ENCODE measurements around the gene KCNIP1. TPM values are rescaled to one million over a fixed set of nuclear protein-coding genes. Genes with fewer than 3 reads are reported as not detected.

Gene KCNIP1
- total and polyA plus RNA-seq, 9 of the 15 experiments (the other 6 are each of a cell fraction or from before 2014, with no cell fraction given) = not detected

DNA sequence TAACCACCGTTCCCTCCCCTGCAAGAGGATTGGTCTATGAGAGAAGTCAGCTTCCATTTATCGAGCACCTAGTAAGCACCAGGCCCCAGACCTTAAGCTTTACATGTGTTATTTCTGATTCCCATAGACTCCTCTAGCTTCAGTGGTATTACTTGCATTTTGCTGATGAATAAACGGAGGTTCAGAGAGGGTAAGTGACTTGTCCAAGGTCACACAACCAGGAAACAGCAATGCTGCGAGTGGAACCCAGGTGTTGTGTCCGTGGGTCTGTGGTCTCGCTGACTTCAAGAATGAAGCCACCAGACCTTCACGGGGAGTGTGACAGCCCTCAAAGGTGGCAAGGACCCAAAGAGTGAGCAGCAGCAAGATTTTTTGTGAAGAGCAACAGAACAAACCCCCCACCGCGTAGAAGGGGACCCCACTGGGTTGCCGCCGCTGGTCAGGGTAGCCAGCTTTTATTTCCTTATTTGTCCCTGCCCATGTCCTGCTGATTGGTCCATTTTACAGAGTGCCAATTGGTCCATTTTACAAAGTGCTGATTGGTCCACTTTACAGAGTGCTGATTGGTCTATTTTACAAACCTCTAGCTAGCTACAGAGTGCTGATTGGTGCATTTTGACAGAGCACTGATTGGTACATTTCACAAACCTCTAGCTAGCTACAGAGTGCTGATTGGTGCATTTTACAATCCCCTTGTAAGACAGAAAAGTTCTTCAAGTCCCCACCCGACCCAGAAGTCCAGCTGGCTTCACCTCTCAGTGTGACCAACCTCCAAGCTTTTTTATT is 29.1 kb upstream of the KCNIP1 start:
- peaks cover 2 to 7% of the 10 kb centered on the region in 2 experiments; a peak in 3 of 5 replicates for H3K27me3 ChIP-seq (ENCODE audit: control insufficient read depth in 2 of 2, insufficient read depth in 2 of 2, low read length in 2 of 2)
- CTCF ChIA-PET (ENCODE audit: low intra/inter-chr PET ratio) = no interaction called here

More for the DNA sequence above, 29.1 kb upstream of the KCNIP1 start:
- no peak overlapping the region for H2AFZ ChIP-seq (ENCODE audit: low read depth, low read length)
- BruUV-seq (replicated peaks) = no TSS peak
- ATAC-seq (no peak), DNase-seq (ENCODE audit: extremely low read depth in 1 of 4, low spot score in 3 of 4) (no peak), FAIRE-seq (no peak)
- no peak overlapping the region for H3K9ac ChIP-seq (ENCODE audit: insufficient read depth in 1 of 2, low read depth in 2 of 2, low read length in 2 of 2)
- H3K27ac ChIP-seq (ENCODE audit: extremely low read depth, low read depth, low read length) = no peak overlapping the region
- no peaks in the 10 kb centered on the region for H3K4me1 ChIP-seq (replicated peaks in 1 of 2; ENCODE audit: control insufficient read depth in 2 of 2, insufficient read depth in 2 of 2, low read length in 2 of 2)
- no peak overlapping the region for H3K4me3 ChIP-seq
- peak; percentile 9; the same call in 1 of the 2 replicates for TF ChIP-seq C11orf30 (IDR thresholded peaks at IDR 0.05; ENCODE audit: low read depth)
- TF ChIP-seq NFYB (IDR thresholded peaks at IDR 0.05; ENCODE audit: extremely low read depth, insufficient read length) = peak; percentile 22
- no peak for TF ChIP-seq ATF7 (IDR thresholded peaks at IDR 0.05)
- TF ChIP-seq, protein P1, sequence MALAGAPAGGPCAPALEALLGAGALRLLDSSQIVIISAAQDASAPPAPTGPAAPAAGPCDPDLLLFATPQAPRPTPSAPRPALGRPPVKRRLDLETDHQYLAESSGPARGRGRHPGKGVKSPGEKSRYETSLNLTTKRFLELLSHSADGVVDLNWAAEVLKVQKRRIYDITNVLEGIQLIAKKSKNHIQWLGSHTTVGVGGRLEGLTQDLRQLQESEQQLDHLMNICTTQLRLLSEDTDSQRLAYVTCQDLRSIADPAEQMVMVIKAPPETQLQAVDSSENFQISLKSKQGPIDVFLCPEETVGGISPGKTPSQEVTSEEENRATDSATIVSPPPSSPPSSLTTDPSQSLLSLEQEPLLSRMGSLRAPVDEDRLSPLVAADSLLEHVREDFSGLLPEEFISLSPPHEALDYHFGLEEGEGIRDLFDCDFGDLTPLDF (CRISPR knock-in tag; IDR thresholded peaks at IDR 0.05) = no peak
- TF ChIP-seq ZFP36 (IDR thresholded peaks at IDR 0.05; ENCODE audit: low read depth, low read length, partially characterized antibody) = no peak
- no peak for TF ChIP-seq ETV5 (CRISPR knock-in tag; IDR thresholded peaks at IDR 0.05; ENCODE audit: low read depth)
- no peak for TF ChIP-seq ZNF175 (CRISPR knock-in tag; IDR thresholded peaks at IDR 0.05; ENCODE audit: low read depth)
- peak; percentile 45 for TF ChIP-seq ZNF316 (IDR thresholded peaks at IDR 0.05)
- no peaks in the 10 kb centered on the region for H3K36me3 ChIP-seq (ENCODE audit: control insufficient read depth, insufficient read depth, low read length)
- in situ Hi-C loops (cut with MboI) = no loop called here
- POLR2A ChIA-PET = interaction anchor here (0.6 to 0.7 kb wide), 2 partner anchors 30 to 213 kb away, joined by 3 read pairs; partner anchors contain the start of gene KCNIP1
- 12% methylated on average over 9 of the region's 12 CpGs for WGBS (ENCODE audit: insufficient coverage, low coverage, missing lambda C conversion rate)
- no peaks in the 10 kb centered on the region for H3K79me2 ChIP-seq (ENCODE audit: control insufficient read depth, insufficient read depth, low read length)
- intact Hi-C loops (cut with micrococcal nuclease) = no loop called here
- no peak overlapping the region for H3K4me2 ChIP-seq (ENCODE audit: insufficient read depth, low read length)
- no peaks in the 10 kb centered on the region for H3K9me3 ChIP-seq (replicated peaks; ENCODE audit: control insufficient read depth, insufficient read depth, low read depth, low read length)
- no peaks in the 10 kb centered on the region; the same call in 1 of the 2 replicates for H4K20me1 ChIP-seq (replicated peaks; ENCODE audit: control insufficient read depth, insufficient read depth, low read length)
- H3K9me1 ChIP-seq (ENCODE audit: control insufficient read depth, insufficient read depth, low read length) = no peaks in the 10 kb centered on the region
